GM18499 (cell line): ENCODE data around the gene TRIM65.
"Not testable (repeated sequence)": the region's sequence is repeated elsewhere in the genome, so short reads cannot be mapped to it uniquely, and the experiment has no call there.

Source experiments
- ATAC-seq: cut with Tn5 transposase; IDR thresholded peaks from one replicate; pipeline ENCODE4 v1.9.1; 2021; ENCODE audit warnings: moderate number of reproducible peaks; ENCODE audit not compliant: insufficient read depth, unreplicated experiment

TRIM65 gene

GRCh38 chr17:75898791-75899190, 2.0 kb upstream of the TRIM65 start:
- no peak for ATAC-seq

- no peak for ATAC-seq
Observed at GRCh38 chr17:75898065-75898464, 1.3 kb upstream of the TRIM65 start.

GRCh38 chr17:75897160-75898019, 639 bp upstream of the TRIM65 start:
- ATAC-seq: no peak

GRCh38 chr17:75895370-75896155, 1.2 kb downstream of the TRIM65 start:
- ATAC-seq: no peak

DNA sequence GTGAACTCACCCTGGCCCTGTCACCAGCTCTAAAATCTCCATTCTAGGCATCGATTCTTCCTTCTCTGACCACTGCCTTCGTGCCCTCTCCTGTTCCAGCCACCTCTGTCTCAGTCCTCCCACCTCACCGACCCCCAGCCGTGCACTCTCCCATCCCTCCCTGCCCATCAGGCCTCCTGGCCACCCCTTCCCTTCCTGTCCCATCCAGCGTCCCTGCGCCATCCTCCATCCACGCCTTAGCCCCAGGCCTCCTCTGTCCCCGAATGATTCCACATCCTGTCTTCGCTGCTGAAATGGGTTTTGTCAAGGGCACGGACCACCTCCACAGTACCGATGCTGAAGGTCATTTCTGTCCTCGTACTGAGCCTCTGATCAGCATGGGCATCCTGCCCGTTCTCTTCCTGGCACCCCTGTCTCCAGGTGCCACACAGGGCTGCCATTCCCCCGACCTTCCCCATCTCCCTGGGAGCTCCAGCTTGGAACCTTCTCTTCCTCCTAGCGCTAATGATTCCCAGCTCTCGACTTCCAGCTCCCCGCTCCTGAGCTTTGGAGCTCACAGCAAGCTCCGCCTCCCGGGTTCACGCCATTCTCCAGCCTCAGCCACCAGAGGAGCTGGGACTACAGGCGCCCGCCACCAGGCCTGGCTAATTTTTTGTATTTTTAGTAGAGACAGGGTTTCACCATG, 2.6 kb downstream of the TRIM65 start:
- no peak for ATAC-seq

DNA sequence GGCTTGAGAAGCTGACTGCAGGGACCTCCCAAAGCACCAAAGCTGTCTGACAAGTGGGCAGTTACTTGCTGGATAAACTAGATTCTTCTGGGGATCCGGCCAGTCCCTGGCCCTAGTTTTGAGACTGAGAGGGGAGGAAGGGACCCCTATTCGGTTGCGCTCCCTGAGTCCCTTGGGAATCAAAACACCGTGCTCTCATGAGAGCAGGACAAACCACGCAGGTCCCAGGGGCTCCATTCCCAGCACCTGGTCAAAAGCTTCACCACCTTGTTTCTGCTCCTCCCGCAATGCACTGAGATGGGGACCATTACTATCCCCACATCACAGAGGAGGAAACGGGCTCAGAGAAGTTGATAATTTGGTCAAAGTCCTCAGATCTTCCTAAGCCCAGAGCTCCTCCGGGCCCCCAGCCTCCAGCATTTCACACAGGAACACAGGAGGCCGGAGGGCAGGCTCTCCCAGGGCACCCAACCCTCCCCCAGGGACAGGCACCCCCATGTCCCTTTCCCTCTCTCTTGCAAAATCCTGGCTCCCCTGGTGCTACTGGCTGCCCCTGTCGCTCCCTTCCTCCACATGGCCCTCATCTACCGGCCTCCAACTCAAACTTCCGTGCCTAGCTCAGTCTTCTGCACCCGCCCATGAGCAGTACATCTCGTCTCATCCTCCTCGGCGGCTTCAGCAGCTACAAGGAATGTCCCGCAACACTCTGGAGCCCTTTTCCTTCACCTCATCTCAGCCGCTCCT, 3.3 kb downstream of the TRIM65 start:
- ATAC-seq: no peak

DNA sequence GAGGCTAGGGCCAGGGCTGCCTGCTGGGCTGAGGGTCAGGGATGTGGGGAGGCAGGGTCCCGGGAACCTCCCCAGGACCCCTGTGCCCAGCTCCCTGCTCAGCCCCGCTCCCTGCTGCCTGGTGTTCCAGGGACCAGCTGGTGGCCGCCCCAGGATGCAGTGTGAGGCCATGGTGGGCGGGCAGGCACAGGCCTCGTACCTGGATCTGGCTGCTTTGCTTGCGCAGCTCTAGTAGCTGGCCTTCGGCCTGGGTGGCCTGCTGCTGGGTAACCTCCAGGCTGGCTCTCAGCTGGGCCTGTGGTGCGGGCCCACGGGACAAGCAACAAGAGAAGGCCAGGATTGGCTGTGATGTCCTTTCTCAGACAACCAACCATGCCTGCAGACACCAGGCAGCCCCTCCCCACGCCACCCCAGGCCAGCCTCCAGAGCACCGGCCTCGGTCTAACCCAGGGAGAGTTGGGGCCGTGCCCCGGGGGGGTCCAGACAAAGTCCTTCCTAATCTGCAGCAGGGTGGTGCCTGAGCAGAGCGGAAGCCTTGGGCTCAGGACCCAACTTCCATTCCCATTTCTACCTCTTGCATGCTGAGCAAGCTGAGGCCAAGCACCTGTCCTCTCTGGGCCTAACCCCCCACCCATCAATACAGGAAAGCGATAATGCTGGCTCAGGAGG, 4.1 kb downstream of the TRIM65 start:
- no peak for ATAC-seq

DNA sequence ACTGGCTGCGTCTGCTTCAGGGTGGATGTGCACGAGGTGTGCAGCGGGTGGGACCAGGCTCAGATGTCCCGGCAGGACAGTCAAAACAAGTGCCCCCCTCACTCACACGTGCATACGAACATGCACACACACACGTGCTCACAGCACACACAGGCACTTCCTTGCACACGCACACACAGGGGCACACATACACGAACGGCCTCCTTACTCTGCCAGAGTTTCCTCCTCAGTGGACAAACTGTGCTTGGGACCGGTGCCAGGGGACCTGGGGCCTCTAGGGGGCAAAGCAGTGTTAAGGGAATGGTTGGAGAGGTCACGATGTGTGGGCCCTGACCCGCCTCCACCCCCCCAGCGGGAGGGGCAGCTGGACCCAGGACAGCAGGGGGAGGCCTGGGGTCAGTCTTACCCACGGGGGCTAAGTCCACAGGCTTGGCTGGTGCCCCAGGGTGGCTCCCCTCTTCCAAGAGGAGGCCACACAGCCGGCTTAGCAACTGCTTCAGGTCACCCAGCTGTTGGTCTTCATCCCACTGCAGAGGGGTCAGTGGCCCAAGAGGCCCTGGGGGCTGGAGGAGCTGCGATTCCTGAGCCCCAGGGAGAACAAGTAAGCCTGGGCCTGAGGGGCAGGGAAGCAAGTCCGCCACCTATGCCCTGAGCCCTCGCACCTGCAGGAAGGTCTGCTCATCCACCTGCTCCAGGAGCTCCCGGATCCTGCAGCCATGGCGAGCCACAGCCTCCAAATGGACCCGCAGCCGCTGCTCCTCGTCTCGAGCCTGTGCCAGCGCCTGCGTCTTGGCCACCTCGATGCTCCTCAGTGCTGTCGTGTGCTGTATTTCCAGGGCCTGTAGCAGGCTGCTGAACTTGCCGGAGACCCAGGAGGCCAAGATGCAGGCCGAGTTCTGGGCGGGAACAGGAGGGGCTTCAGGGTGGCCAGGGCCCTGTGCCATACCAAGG, 4.9 kb downstream of the TRIM65 start:
- no peak for ATAC-seq

DNA sequence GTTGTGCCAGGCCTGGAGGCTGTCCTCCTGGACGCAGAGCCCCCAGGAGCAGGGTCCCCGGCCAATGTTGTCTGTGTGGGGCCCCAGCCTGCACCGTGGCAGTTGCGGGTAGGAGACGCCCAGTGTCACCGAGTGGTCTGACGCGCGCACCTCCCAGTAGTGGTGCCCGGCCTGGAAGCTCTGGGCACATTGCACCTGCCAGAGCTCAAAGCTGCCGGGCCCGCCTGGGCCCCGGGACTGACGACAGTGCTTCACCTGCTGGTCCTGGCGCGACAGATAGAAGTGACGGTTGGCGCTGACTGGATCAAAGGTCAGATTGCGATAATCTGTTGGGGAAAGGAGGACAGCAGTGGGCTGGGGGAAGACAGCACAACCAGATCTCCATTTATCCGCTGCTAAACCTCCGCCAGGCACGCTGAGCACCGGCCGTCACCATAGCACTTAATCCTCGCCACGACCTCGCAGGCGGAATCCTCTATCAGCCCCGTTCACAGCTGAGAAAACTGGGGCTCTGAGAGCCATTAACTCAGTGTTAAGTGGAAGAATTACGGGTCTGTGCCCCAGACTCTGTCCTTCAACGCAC, 5.6 kb downstream of the TRIM65 start:
- no peak for ATAC-seq

GRCh38 chr17:75889454-75889853, 7.3 kb downstream of the TRIM65 start:
- no peak for ATAC-seq

DNA sequence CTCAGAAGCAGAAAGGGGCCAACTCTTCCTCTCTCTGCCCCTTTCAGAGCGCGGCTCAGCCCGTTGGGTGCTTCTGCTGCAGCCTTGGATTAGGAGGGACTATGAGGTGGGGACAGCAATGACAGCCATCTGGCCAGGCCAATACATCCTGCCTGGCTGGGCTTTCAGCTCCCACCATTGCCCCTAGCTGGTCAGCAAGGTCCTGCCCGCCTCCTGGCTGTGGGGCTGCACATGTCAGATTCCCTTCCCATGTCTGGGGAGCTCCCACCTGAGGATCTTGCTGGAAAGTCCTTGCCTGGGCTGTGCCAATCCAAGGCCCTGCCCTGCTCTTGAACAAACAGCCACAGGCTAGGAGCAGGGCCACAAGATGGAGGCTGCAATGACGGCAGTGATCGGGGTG, 8.3 kb downstream of the TRIM65 start:
- no peak for ATAC-seq

- not testable (repeated sequence) for ATAC-seq
Observed at GRCh38 chr17:75885860-75886259, 10.9 kb downstream of the TRIM65 start.

- no peak for ATAC-seq
Observed at GRCh38 chr17:75885431-75885830, 11.3 kb downstream of the TRIM65 start.

- no peak for ATAC-seq
Observed at GRCh38 chr17:75881678-75882454, 14.9 kb downstream of the TRIM65 start.

DNA sequence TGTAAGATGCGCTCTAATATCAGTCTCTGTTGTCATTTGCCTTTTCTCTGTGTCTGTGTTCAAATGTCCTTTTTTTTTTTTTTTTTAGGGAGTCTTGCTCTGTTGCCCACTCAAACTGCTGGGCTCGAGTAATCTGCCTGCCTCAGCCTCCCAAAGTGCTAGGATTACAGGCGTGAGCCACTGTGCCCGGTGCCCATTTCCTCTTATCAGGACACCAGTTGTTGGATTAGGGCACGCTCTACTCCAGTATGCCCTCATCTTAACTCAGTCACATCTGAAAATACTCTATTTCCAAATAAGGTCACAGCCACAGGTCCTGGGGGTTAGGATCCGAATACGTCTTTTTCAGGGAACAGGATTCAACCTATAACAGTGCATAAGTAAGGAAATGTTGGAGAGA, 16.5 kb downstream of the TRIM65 start:
- ATAC-seq: no peak

DNA sequence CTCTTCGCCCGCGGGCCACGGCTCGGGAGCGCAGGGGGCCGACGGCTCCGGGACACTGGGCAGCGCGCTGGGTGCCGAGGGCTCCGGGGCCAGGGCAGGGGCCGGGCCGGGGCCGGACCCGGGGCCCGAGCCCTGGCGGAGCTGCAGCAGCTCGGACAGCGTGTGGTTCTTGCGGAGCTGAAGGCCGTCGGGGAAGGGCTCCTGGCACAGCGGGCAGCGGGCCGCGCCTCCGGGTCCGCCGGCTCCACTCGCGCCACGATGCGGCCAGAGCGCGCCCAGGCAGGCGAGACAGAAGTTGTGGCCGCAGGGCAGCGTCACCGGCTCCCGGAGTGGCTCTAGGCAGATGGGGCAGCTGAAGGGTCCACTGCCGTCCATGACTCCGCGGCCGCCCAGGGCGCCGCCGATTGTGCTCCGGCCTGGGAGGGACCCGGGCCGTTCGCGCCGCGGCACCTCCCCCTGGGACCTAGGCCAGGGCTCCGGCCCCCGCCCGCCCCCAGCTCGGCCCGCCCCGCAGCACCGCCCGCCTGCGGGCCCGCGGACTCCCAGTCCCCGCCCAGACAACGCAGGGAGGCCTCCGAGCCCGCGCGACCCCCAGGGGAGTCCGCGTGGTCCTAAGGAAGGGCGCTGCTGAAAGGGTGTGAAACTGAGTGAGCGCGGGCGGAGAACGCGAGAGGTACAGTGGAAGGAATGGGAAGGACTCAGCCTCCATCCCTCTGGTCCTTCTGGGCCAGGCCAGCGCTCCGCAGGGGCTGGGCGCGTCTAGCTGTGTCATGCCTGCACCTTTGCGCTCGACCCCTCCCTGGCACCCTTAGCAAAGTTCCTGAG, 18.4 kb downstream of the TRIM65 start, which contains the start of gene TRIM47:
Gene TRIM47, minus strand, starts transcription at position 408 of the 825 bp plus-strand sequence. Its CDS starts 33 bp downstream, at position 375.
- ATAC-seq: no peak

DNA sequence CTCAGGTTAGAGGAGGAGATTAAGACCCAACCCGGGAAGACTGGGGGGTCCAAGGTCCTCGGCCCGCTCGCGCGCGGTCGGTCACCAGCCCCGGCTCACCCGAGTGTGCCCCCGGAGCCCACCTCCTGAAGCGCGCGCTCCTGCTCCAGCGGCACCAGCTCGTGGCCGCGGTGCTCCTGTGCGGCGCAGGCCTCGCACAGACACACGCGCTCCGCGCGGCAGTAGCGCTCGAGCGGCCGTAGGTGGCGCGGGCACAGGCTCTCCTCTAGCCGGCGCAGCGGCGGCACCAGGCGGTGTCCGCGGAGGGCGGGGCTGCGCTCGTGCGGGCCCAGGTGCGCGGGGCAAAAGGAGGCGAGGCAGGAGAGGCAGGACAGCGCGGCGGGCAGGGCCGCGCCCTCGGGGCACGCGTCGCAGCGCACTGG, 19.0 kb downstream of the TRIM65 start:
- ATAC-seq: no peak
